Muscle of arm (tissue), 12 donors: ENCODE data around the gene SLC5A1. TPM values are rescaled to one million over a fixed set of nuclear protein-coding genes. Genes with fewer than 3 reads are reported as not detected.
A peak's percentile ranks its signal among the peaks of the same experiment; 100 is the strongest.

Source experiments
- DNase-seq: peaks from one replicate; pipeline ENCODE4 v3.0.0-alpha.2; 2013
- polyA plus RNA-seq, 12 donors: library from polyadenylated mRNA; unstranded; fragments of 120-200 nt; gene quantifications; one replicate each; pipeline ENCODE4 v1.2.1, GENCODE V29; 2013; ENCODE audit not compliant: insufficient read length in 12 of 12

Gene SLC5A1
- polyA plus RNA-seq, 12 donors, result 0.71 to 10.8 (median 2.1) TPM; not detected in 1

DNA sequence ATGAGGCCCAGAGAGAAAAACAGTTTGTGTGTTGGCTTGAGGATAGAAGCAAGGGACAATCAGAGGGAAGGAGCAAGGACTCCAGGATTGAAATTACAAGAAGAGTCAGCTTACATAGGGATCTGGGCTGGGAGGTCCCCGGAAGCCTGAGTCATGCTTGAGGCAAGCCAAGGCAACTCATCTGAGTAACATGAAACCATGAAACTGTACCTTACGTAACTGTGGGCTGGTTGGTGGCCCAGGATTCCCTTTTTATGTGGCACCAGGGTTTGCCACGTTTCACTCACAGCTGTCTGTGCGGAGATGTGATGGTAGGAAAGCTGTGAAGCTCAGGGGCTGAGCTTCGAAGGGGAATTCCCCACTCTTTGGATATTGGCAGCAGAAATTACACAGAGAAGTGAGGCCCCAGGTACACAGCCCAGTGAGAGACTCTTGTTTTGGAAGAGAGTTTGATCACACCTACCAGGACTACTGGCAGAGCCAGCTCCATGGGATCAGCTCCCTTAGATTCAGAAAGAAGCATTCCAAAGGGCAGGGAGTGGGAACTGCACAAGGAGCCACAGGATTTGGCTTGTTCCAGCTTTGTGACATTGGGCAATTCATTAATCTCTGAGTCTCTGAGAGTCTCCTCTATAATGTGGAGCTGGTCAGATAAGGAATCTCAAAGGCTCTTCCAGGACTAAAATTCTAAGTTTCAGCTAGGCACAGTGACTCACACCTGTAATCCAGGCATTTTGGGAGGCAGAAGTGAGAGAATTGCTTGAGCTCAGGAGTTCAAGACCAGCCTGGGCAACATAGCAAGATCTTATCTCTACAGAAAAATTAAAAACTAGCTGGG lies 7.8 kb downstream of the SLC5A1 start:
- DNase-seq, result peak; percentile 9

GRCh38 chr22:32052244-32052643 lies 9.2 kb downstream of the SLC5A1 start:
- no peak for DNase-seq

- no peak for DNase-seq
Observed at GRCh38 chr22:32052936-32053791, 10.1 kb downstream of the SLC5A1 start.

DNA sequence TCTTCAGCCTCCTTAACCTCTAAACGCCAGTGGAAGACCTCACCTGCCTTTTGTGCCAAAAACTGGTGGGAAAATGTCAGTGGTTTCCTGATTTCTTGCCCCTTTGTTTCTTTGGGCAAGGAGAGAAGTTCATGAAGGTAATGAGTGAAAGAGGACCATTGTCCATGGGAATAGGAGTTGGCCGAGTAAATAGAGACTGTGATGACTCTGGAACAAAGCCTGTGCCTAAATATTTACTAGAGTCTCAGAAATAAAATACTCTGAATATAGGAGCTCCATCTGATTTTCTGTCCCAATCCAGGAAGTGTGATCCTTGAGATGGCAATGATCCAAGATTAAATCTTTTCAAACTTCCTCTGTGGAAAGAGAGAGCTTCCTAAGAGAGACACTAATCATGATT lies 12.0 kb downstream of the SLC5A1 start:
- no peak for DNase-seq

GRCh38 chr22:32058656-32059260 lies 15.7 kb downstream of the SLC5A1 start:
- DNase-seq, result no peak

DNA sequence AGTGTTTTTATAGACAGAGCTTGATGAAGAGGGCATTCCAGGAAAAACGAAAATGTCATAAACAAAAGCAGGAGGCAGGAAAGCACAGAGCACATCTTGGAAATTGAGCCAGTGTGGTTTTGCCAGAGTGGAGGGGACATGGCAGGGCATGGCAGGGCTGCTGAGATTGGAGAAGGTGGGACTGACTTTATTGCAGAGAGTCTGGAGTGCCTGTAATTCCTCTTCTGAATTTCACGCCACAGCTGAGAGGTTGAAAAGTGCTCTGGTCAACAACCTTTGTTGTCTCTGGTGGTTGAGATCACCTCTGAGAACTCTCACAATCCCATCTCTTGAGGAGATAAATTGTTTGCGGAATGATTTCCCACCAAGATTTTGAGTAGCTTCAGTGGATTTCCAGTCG lies 16.4 kb downstream of the SLC5A1 start:
- DNase-seq, result no peak

DNA sequence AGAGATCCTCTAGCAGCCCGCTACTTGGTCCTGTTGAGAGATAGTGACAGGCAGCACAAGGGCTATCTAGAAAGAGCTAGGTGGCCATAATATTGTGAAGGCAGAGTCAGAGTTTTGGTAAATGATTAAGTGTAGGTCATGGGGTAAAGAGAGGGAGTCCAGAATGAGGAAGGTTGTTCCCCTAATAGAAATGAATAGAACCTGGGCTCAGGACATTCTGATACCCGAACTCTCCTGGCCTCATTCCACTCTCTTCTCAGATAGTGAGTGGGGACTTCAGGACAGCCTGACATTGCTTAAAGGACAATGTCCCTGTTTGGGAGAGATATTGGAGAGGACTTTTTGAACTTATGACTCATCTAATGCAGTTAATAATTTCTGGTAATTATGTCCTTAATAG lies 20.6 kb downstream of the SLC5A1 start:
- DNase-seq, result no peak

DNA sequence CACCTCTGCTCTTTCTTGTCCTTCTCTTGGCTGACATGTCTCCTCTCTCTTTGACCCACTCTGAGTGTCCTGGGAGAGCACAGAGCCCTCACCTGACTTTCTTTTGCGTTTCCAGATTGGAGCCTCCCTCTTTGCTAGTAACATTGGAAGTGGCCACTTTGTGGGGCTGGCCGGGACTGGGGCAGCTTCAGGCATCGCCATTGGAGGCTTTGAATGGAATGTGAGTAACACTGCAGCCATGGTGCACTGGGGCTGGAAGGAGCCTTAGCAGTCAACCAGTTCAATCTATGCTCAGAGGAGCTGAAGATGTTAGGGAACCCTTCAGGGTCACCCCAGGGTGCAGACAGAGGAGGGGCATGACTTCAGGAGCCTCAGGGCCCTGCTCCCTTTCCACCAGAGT lies 23.8 kb downstream of the SLC5A1 start:
- DNase-seq, result no peak

GRCh38 chr22:32067613-32068012 lies 24.6 kb downstream of the SLC5A1 start:
- no peak for DNase-seq

DNA sequence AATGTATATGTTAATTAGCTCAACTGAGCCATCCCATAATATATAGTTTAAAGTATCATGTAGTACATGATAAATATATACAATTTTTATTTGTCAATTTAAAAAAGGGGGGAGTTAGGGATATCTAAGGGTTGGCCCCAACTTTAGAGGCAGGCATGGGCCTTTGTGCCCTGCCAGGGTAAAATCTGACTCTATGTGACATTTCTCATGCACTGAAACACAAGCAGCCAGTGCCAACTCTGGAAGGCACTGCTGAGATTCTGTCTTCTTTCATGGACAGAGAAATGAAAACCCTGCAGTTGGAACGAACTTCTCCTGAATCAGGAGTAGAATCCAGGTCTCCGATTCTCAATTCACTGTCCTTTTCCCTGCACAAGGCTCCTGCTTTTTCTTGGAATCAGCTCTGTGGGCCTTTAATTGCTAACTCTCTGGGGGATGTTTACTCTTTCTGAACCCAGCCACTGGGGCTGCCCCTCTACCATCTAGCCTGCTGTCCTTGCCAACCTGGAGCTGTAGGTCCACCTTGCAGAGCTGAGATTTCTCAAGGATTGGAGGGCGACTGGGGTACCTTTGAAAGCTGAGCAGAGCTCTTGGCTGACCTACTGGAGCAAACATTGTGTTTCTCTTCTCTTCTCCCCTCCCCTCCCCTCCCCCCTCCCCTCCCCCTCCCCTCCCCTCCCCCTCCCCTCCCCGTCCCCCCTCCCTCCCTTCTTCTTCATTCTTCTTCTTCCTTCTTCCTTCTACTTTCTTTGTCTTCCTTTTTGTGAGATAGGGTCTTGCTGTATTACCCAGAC lies 26.7 kb downstream of the SLC5A1 start:
- no peak for DNase-seq

DNA sequence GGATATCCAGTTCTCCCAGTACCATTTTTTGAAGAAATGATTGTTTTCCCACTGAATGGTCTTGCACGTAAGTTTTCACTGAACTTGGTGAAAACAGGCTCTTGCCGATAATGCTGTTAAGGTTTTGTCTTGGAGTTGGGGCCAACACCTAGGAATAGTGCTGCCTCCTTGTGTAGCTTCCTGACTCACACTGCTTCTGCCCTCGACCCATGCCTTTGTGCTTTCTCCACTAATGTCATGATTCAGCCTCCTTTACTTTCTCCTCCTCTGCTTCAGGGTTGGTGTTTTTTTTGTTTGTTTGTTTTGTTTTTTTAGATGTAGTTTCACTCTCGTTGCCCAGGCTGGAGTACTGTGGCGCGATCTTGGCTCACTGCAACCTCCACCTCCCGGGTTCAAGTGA lies 30.2 kb downstream of the SLC5A1 start:
- DNase-seq, result no peak

DNA sequence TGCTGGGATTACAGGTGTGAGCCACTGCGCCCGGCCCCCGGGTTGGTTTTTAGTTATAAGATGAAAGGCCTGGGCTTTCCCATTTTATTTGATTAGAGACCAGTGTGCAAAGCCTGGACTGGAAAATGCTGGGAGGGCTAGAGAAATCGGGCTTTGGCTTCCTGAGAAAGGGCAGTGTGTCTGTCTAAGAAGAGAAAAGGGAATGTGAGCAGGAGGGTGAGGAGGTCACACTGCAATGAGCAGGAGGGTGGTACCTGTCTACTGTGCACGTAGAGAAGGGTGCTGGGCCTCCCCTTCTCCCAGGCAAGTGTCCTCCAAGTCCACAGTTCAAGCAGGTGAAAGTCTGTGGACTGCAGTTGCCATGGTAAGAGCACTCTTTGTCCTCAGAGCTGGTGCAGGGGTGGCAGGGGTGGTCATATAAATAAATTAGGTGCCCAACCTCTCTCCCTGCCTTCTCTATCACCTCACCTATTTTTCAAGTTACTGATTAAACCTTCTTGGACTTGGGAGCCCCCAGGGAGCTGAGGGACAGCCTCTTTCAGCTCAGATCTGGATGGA lies 30.8 kb downstream of the SLC5A1 start:
- DNase-seq, result no peak

GRCh38 chr22:32075997-32076760 lies 33.1 kb downstream of the SLC5A1 start:
- DNase-seq, result no peak

DNA sequence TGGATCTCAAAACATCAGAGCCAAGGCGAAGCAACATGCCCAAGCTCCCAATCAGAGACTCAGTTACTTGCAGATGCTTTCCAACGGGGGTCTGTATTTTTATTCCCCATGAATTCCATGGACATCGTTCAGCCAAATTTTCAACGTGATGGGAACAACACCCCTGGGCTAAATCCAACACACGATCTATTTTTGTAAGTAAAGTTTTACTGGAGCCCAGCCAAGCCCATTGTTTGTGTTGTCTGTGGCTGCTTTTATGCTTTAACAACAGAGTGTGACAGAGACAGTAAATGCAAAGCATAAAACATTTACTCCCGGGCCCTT lies 33.7 kb downstream of the SLC5A1 start:
- DNase-seq, result no peak

- no peak for DNase-seq
Observed at GRCh38 chr22:32077151-32077550, 34.1 kb downstream of the SLC5A1 start.

DNA sequence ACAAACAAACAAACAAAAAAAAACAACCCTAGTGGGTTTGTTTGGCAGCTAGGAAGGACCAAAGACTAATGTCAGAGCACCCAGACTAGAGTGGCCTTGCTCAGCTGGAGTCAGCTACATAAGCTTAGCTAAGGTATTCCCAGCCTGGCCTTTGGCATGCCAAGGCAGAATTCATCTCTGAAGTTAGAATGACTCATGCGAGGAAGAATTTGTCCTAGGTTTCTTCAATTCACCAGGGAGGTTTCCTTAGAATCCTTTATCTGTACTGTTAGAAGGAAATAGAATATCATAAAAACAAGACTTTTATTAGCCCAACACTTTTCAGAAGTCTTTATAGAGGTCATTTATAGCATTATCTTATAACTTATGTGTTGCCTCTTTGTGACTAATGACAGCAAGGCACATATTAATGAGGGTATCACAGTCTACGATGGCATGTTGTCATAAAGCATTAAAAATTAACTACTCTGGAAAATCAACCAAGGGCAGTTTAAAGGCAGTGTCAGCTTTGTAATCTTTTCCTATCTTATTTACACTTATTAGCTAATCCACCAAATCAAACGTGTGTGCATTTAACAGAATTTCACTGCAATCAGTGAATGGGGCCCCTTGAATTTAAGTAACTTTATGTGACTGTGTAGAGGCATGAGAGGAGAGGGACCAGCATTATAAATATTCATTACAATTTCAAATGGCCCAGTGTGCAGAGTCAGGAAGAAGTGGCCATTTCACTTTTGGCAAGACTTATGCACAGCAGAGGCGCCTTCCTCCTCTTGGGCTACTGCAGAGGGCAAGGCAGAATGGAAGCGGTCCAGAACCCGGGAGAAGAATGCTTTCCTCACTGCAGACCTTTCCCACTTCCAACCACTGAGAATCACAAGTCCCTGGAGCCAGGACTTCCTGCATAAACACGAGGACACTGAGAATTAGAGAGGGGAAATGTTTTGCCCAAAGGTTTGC lies 36.3 kb downstream of the SLC5A1 start:
- DNase-seq, result no peak

DNA sequence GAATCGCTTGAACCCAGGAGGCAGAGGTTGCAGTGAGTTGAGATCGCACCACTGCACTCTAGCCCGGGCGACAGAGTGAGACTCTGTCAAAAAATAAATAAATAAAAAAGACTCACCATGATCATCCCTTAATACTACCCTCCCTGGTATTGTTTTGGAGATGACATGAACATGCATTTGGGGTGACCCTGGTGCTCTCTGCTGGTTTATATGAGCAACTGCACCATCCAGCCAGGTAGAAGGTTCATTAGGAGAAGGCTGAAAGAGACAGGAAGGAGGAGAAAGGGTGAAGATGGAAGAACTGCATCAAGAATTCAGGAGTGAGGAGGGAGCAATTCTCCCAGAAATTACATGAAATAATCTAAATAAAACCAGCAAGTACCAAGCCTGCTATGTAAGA lies 37.8 kb downstream of the SLC5A1 start:
- no peak for DNase-seq

DNA sequence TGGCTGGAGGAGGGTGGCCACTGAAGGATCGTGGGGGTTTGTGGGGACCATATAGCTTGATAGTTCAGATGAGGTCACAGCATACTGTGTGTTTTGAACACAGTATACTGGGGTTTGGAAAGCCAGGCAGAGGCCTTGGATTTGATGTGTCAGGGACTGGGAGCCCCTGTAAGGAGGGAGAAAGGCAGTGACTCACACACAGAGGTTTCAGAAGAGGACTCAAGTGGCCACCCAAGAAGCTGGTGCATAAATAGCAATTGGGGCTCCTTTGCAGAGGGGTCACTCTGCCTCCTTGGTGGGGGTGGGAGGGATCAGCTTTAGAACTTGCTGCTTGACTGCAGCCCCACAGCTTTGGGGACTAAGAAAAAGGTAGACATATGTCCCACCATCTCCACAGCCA lies 39.3 kb downstream of the SLC5A1 start:
- no peak for DNase-seq

GRCh38 chr22:32083000-32083399 lies 39.9 kb downstream of the SLC5A1 start:
- no peak for DNase-seq

- DNase-seq, result no peak
Observed at GRCh38 chr22:32083814-32084213, 40.8 kb downstream of the SLC5A1 start.
